ENCODE data around the gene HRG. TPM values are rescaled to one million over a fixed set of nuclear protein-coding genes. Genes with fewer than 3 reads are reported as not detected.

The HRG gene
- total RNA-seq, 2 donors from 2014 or later, result not detected

GRCh38 chr3:186648851-186649250 is 17.0 kb upstream of the HRG start:
- no peak overlapping the region for H3K4me3 ChIP-seq
- no peak for TF ChIP-seq CTCF (IDR thresholded peaks at IDR 0.05)
- DNase-seq (ENCODE audit: low spot score), result no peak
- H3K27me3 ChIP-seq, result no peaks in the 10 kb centered on the region
- H3K27ac ChIP-seq, result no peak overlapping the region
- H3K4me1 ChIP-seq, result no peaks in the 10 kb centered on the region
- H3K36me3 ChIP-seq, result no peaks in the 10 kb centered on the region
- no peaks in the 10 kb centered on the region for H3K9me3 ChIP-seq

GRCh38 chr3:186651678-186652215 is 14.1 kb upstream of the HRG start:
- Histone ChIP-seq H3K4me3 (no peak overlapping the region), H3K4me1 (no peaks in the 10 kb centered on the region), H3K27ac (no peak overlapping the region), H3K9me3 (no peaks in the 10 kb centered on the region), H3K36me3 (no peaks in the 10 kb centered on the region), H3K27me3 (no peaks in the 10 kb centered on the region)
- DNase-seq (ENCODE audit: low spot score), result no peak
- no peak for TF ChIP-seq CTCF (IDR thresholded peaks at IDR 0.05)

GRCh38 chr3:186653080-186653707 is 12.6 kb upstream of the HRG start:
- Histone ChIP-seq H3K27me3 (no peaks in the 10 kb centered on the region), H3K36me3 (no peaks in the 10 kb centered on the region), H3K9me3 (no peaks in the 10 kb centered on the region), H3K4me1 (no peaks in the 10 kb centered on the region), H3K27ac (no peak overlapping the region), H3K4me3 (no peak overlapping the region)
- no peak for DNase-seq (ENCODE audit: low spot score)
- TF ChIP-seq CTCF (IDR thresholded peaks at IDR 0.05), result no peak

- Histone ChIP-seq H3K4me3 (no peak overlapping the region), H3K9me3 (no peaks in the 10 kb centered on the region), H3K36me3 (no peaks in the 10 kb centered on the region), H3K27ac (no peak overlapping the region), H3K27me3 (no peaks in the 10 kb centered on the region), H3K4me1 (no peaks in the 10 kb centered on the region)
- no peak for TF ChIP-seq CTCF (IDR thresholded peaks at IDR 0.05)
- no peak for DNase-seq (ENCODE audit: low spot score)
Observed at GRCh38 chr3:186653984-186654383, 11.8 kb upstream of the HRG start.

- no peak for DNase-seq (ENCODE audit: low spot score)
- H3K4me1 ChIP-seq, result no peaks in the 10 kb centered on the region
- no peak for TF ChIP-seq CTCF (IDR thresholded peaks at IDR 0.05)
- no peak overlapping the region for H3K4me3 ChIP-seq
- H3K27me3 ChIP-seq, result no peaks in the 10 kb centered on the region
- no peaks in the 10 kb centered on the region for H3K9me3 ChIP-seq
- H3K27ac ChIP-seq, result no peak overlapping the region
- no peaks in the 10 kb centered on the region for H3K36me3 ChIP-seq
Observed at GRCh38 chr3:186663361-186664118, 2.3 kb upstream of the HRG start.

Measured in right atrium auricular region (tissue), 2 donors.